Measurements from ENCODE around the gene MYL2. TPM values are rescaled to one million over a fixed set of nuclear protein-coding genes. Genes with fewer than 3 reads are reported as not detected.

MYL2 gene
- total RNA-seq, 3 donors from 2014 or later = not detected

DNA sequence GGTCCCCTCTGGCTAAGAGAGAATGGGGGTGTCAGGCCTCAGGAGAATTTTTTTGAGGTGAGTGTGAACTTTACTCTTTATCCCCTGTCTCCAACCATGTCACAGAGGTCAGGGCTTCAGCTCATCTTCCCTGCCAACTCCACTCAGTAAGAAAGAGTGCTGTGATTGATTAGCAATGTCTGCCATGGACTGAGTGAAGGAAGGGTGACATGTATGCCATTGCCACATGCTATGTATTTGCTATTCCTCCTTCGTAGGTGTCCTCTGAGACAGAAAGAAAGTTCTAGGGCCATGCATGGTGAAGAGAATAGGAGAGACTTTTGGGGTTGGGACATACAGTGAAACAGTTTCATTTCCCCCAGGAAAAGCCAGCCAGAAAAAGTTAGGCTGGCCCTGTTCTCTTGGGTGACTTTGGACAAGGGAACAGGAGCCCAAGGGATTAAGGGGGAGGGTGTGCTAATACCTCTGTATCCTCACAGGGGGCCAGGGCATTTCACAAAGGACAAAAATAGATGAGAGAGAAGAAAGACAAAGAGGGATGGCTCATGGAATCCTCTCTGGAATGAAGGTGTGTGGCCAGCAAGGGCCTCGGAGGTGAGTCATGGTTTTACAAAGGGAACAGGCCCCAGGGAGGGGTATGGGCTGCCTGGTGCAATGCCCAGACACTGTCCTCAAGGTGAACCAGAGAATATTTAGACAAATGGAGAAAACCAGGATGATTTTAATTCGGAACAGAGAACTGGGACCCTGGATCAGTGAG is 13.9 kb upstream of the MYL2 start:
- Histone ChIP-seq H3K4me1 (no peaks in the 10 kb centered on the region), H3K27me3 (peaks cover 0 to 5% of the 10 kb centered on the region in 2 donors), H3K9me3 (no peaks in the 10 kb centered on the region), H3K27ac (no peak overlapping the region), H3K36me3 (no peaks in the 10 kb centered on the region), H3K4me3 (no peak overlapping the region)
- DNase-seq (ENCODE audit: low spot score in 2 of 2) = peak in 1 of 2 donors; percentile 51
- no peak for TF ChIP-seq POLR2A (IDR thresholded peaks at IDR 0.05)
- TF ChIP-seq POLR2AphosphoS5 (IDR thresholded peaks at IDR 0.05) = no peak
- no peak for TF ChIP-seq CTCF (IDR thresholded peaks at IDR 0.05)
- intact Hi-C loops (cut with DNase I; ENCODE audit: low total_unique reads) = loop anchor here (1.0 kb wide), 1 partner anchor 14 kb away; the partner anchor contains the start of gene MYL2

- intact Hi-C loops (cut with DNase I; ENCODE audit: low total_unique reads) = no loop called here
- H3K4me1 ChIP-seq = no peaks in the 10 kb centered on the region
- H3K4me3 ChIP-seq = no peak overlapping the region
- no peak for DNase-seq (ENCODE audit: low spot score in 2 of 2)
- no peak overlapping the region for H3K27ac ChIP-seq
- peaks cover 0 to 5% of the 10 kb centered on the region in 2 donors for H3K27me3 ChIP-seq
- no peaks in the 10 kb centered on the region for H3K36me3 ChIP-seq
- no peaks in the 10 kb centered on the region for H3K9me3 ChIP-seq
- TF ChIP-seq POLR2A (IDR thresholded peaks at IDR 0.05) = no peak
- TF ChIP-seq CTCF (IDR thresholded peaks at IDR 0.05) = no peak
- no peak for TF ChIP-seq POLR2AphosphoS5 (IDR thresholded peaks at IDR 0.05)
These were observed 13.1 kb upstream of the MYL2 start for GRCh38 chr12:110933326-110933974.

DNA sequence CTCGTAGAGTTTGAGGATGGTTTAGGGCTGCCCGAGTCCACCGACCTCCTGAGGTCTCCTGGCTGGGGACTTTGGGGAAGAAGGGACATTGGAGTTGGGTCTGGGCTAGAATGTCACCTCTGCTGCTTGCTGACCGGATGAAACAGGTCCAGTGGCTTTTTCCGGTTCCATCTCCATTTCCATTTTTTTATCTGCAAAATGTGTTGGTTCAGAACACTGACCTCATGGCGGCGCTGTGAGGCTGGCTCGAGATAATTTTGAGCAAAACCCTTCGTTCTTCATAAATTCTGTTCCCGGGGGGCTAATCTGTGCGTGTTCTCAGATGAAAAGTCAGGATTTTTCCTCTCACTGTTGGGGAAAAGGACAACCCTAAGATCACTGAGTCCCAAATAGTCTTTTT is 11.7 kb upstream of the MYL2 start:
- DNase-seq (ENCODE audit: low spot score in 2 of 2) = no peak
- no peaks in the 10 kb centered on the region for H3K36me3 ChIP-seq
- no peaks in the 10 kb centered on the region for H3K4me1 ChIP-seq
- peaks cover 0 to 5% of the 10 kb centered on the region in 2 donors for H3K27me3 ChIP-seq
- no peak for TF ChIP-seq POLR2A (IDR thresholded peaks at IDR 0.05)
- no peak for TF ChIP-seq POLR2AphosphoS5 (IDR thresholded peaks at IDR 0.05)
- TF ChIP-seq CTCF (IDR thresholded peaks at IDR 0.05) = no peak
- no peak overlapping the region for H3K4me3 ChIP-seq
- H3K9me3 ChIP-seq = no peaks in the 10 kb centered on the region
- intact Hi-C loops (cut with DNase I; ENCODE audit: low total_unique reads) = no loop called here
- H3K27ac ChIP-seq = no peak overlapping the region

DNA sequence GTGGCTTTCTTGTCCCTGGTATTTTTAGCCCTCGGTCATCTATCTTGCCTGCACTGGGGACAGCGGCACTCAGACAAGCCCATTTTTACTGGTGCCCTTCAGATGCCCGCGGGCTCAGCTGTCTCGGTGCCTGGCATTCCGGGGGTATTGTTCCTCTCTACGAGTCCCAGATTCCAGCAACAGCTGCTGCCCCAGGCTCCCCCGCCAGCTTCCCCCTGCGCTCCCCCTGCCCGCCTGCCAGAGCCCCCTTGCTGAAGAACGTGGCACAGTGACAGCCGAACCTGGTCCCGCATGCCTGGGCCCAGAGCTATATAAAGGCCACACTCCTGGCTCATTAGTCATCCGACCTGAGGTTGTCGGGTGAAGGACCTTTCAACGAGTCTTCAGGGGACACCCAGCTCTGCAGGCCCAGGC is 10.9 kb upstream of the MYL2 start:
- peaks cover 0 to 5% of the 10 kb centered on the region in 2 donors for H3K27me3 ChIP-seq

More for the DNA sequence above, 10.9 kb upstream of the MYL2 start:
- Histone ChIP-seq H3K9me3 (no peaks in the 10 kb centered on the region), H3K4me3 (no peak overlapping the region), H3K27ac (no peak overlapping the region), H3K36me3 (no peaks in the 10 kb centered on the region), H3K4me1 (no peaks in the 10 kb centered on the region)
- intact Hi-C loops (cut with DNase I; ENCODE audit: low total_unique reads) = no loop called here
- TF ChIP-seq POLR2A (IDR thresholded peaks at IDR 0.05) (no peak), CTCF (IDR thresholded peaks at IDR 0.05) (no peak), POLR2AphosphoS5 (IDR thresholded peaks at IDR 0.05) (no peak)
- no peak for DNase-seq (ENCODE audit: low spot score in 2 of 2)
